PC-3 (cell line): Measurements from ENCODE around the gene SULT1B1.

Source experiments
- CTCF ChIP-seq: fragments of 300-600 bp; sonication (generic); conservative IDR thresholded peaks from 2 replicates; pipeline ENCODE4 v1.5.1; 2017; ENCODE audit warnings: antibody characterized with exemption, low read depth, mild to moderate bottlenecking, low read length
- EZH2 ChIP-seq: fragments of 300-600 bp; sonication (generic); IDR thresholded peaks from one replicate; pipeline ENCODE4 v1.6.1; 2017; ENCODE audit warnings: antibody characterized with exemption, mild to moderate bottlenecking, low read length; ENCODE audit not compliant: unreplicated experiment
- EZH2phosphoT487 ChIP-seq: fragments of 300-600 bp; sonication (generic); IDR thresholded peaks from 2 replicates; pipeline ENCODE4 v1.6.1; 2018; ENCODE audit warnings: mild to moderate bottlenecking, antibody characterized with exemption, low read length, borderline replicate concordance

GRCh38 chr4:69799337-69799736 is 38.9 kb upstream of the SULT1B1 start:
- no peak for TF ChIP-seq CTCF
- TF ChIP-seq EZH2phosphoT487, result no peak
- no peak for TF ChIP-seq EZH2
